Gastroesophageal sphincter (tissue), 4 donors: ENCODE data around the gene NODAL. TPM values are rescaled to one million over a fixed set of nuclear protein-coding genes. Genes with fewer than 3 reads are reported as not detected.

ENCODE experiments used
- ATAC-seq: fragments of 150-250 bp; one replicate; pipeline ENCODE4 v1.9.1; 2016; ENCODE audit warnings: mild to moderate bottlenecking, moderate library complexity
- H3K27ac ChIP-seq, 4 donors: fragments of 200-600 bp; sonication (generic) in 3 of 4; 1 replicate in 3 of 4; 2 replicates in 1 of 4; pipeline ENCODE4 v1.5.1; 2016 to 2019
- H3K27me3 ChIP-seq: fragments of 200-600 bp; sonication (generic); one replicate; pipeline ENCODE4 v1.5.1; 2019
- H3K36me3 ChIP-seq, 2 donors: fragments of 200-600 bp; sonication (generic); one replicate each; pipeline ENCODE4 v1.5.1; 2019; ENCODE audit warnings: control low read depth in 1 of 2
- H3K4me1 ChIP-seq, 3 donors: fragments of 200-600 bp; sonication (generic); 1 replicate in 2 of 3; 2 replicates in 1 of 3; pipeline ENCODE4 v1.5.1; 2016 to 2019; ENCODE audit warnings: control low read depth in 2 of 3
- H3K4me3 ChIP-seq, 2 donors: fragments of 200-600 bp; sonication (generic); one replicate each; pipeline ENCODE4 v1.5.1; 2019; ENCODE audit warnings: mild to moderate bottlenecking in 1 of 2, moderate library complexity in 1 of 2
- H3K9me3 ChIP-seq, 3 donors: fragments of 200-600 bp; sonication (generic); one replicate each; pipeline ENCODE4 v1.5.1; 2017 to 2019; ENCODE audit warnings: control low read depth in 2 of 3
- CTCF ChIP-seq, 4 experiments: fragments of 200-600 bp in 2 of 4; fragments of 450-650 bp in 2 of 4; sonication (generic) in 1 of 4; IDR thresholded peaks; one replicate each; pipeline ENCODE4 v1.5.1; 2017 to 2019; ENCODE audit warnings: antibody characterized with exemption in 4 of 4, mild to moderate bottlenecking in 2 of 4, moderate library complexity in 2 of 4
- EP300 ChIP-seq: sonication (generic); formaldehyde crosslinking; IDR thresholded peaks from one replicate; pipeline ENCODE4 v1.6.1; 2017; ENCODE audit warnings: antibody characterized with exemption, mild to moderate bottlenecking
- POLR2A ChIP-seq, 2 donors: fragments of 450-650 bp; IDR thresholded peaks; one replicate each; pipeline ENCODE4 v1.6.1; 2017; ENCODE audit warnings: antibody characterized with exemption in 2 of 2, mild to moderate bottlenecking in 2 of 2, moderate library complexity in 1 of 2
- POLR2AphosphoS5 ChIP-seq: sonication (generic); formaldehyde crosslinking; IDR thresholded peaks from one replicate; pipeline ENCODE4 v1.6.1; 2017; ENCODE audit warnings: antibody characterized with exemption
- WGBS, 2 donors: methylation state at CpG; one replicate each; pipeline ENCODE4 v1.1.5; 2018; ENCODE audit warnings: low coverage in 1 of 2; 5-methylcytosine and 5-hydroxymethylcytosine counted together
- total RNA-seq, 4 donors: library from RNA; depleted of rRNA; stranded (reverse); fragments of >200 nt; gene quantifications; one replicate each; pipeline ENCODE4 v1.1.0, GENCODE V29; 2016

NODAL gene
- total RNA-seq, 4 donors from 2014 or later = 0.40 TPM; not detected in 3

- H3K36me3 ChIP-seq = peaks cover 4 to 80% of the 10 kb centered on the region in 2 donors
- no peak for ATAC-seq
- 52 to 79% methylated on average over 2 to 3 of the region's 3 CpGs for whole genome bisulfite sequencing, 2 donors
- no peaks in the 10 kb centered on the region for H3K27me3 ChIP-seq
- H3K4me3 ChIP-seq = no peak overlapping the region
- no peaks in the 10 kb centered on the region for H3K9me3 ChIP-seq
- TF ChIP-seq POLR2A (IDR thresholded peaks at IDR 0.05) = no peak
- no peak overlapping the region for H3K27ac ChIP-seq
- H3K4me1 ChIP-seq = peaks cover 4 to 55% (median 22%) of the 10 kb centered on the region in 3 donors
Observed at GRCh38 chr10:70426823-70427222, 14.7 kb downstream of the NODAL start.

- Histone ChIP-seq H3K4me1 (peaks cover 2 to 48% (median 5%) of the 10 kb centered on the region in 3 donors), H3K27ac (no peak overlapping the region), H3K4me3 (no peak overlapping the region), H3K9me3 (no peaks in the 10 kb centered on the region), H3K27me3 (no peaks in the 10 kb centered on the region), H3K36me3 (peaks cover 12 to 98% of the 10 kb centered on the region in 2 donors)
- 31 to 33% methylated on average over 2 of the region's 3 CpGs for WGBS, 2 donors
- ATAC-seq = no peak
- TF ChIP-seq POLR2AphosphoS5 (no peak), POLR2A (IDR thresholded peaks at IDR 0.05) (no peak), CTCF (IDR thresholded peaks at IDR 0.05) (no peak), EP300 (no peak)
Observed at GRCh38 chr10:70425096-70425495, 16.4 kb downstream of the NODAL start.

DNA sequence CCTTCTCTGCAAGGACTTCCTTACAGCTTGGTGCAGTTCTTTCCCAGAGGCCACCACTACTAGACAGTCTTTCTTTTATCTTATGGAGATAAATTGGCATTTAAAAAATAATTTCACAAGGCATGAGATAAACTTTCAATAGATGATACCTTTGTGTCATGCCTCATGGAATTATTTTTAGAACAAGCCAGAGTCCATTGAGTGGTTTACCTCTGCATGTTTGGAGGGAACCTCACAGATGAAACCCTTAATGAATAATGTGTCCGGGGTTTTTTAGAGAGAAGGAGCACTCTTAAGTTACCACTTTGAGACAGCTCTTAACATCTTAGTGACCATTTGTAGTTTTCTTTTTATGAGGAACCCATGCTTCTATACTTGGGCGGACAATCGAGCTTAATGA lies 17.2 kb downstream of the NODAL start:
- Histone ChIP-seq H3K9me3 (no peaks in the 10 kb centered on the region), H3K27ac (no peak overlapping the region), H3K4me3 (no peak overlapping the region), H3K4me1 (peaks cover 0 to 46% (median 0%) of the 10 kb centered on the region in 3 donors), H3K36me3 (peaks cover 12 to 99% of the 10 kb centered on the region in 2 donors), H3K27me3 (no peaks in the 10 kb centered on the region)
- TF ChIP-seq CTCF (IDR thresholded peaks at IDR 0.05) (no peak), EP300 (no peak), POLR2AphosphoS5 (no peak), POLR2A (IDR thresholded peaks at IDR 0.05) (no peak)
- 84 to 96% methylated on average over 2 to 3 of the region's 3 CpGs for WGBS, 2 donors
- ATAC-seq = no peak

DNA sequence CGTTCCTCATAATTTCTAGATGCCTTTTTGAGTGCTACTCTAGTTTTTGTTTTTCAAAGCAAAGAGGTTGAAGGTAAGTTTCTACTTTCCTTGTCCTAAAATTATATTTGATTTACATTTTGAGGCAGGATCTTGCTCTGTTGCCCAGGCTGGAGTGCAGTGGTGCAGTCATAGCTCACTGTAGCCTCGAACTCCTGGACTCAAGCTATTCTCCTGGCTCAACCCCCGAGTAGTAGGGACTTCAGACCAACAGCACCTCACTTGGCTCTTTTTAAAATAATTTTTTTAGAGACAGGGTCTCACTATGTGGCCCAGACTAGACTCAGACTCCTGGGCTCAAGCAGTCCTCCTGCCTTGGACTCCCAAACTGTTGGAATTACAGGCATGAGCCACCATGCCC lies 22.8 kb downstream of the NODAL start:
- Histone ChIP-seq H3K27me3 (no peaks in the 10 kb centered on the region), H3K4me1 (peaks cover 0 to 38% (median 7%) of the 10 kb centered on the region in 3 donors), H3K36me3 (peaks cover 12 to 47% of the 10 kb centered on the region in 2 donors), H3K9me3 (no peaks in the 10 kb centered on the region), H3K27ac (peak overlapping the region in 1 of 4 donors; percentile 34), H3K4me3 (no peak overlapping the region)
- TF ChIP-seq EP300 (no peak), POLR2AphosphoS5 (no peak), POLR2A (IDR thresholded peaks at IDR 0.05) (no peak), CTCF (IDR thresholded peaks at IDR 0.05) (no peak)
- no peak for ATAC-seq
- WGBS, 2 donors = 85 to 88% methylated on average over 3 of the region's 3 CpGs

DNA sequence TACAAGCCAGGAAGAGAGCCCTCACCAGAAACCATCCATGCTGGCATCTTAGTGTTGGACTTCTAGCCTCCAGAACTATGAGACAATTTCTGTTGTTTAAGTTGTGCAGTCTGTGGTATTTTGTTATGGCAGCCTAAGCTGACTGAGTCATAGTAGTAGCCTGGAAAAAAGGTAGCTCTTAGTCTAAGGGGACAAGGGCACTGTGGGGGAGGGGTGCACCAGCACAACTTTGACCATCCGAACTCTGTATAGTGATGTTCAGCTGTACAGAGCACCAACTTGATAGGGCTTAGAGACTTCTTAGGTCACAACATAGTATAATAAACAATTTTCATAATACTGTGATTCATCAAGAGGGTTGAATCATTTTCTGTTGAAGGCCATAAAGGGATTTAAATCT lies 23.3 kb downstream of the NODAL start:
- H3K27me3 ChIP-seq = no peaks in the 10 kb centered on the region
- TF ChIP-seq CTCF (IDR thresholded peaks at IDR 0.05) (no peak), EP300 (no peak), POLR2AphosphoS5 (peak; percentile 12), POLR2A (IDR thresholded peaks at IDR 0.05) (no peak)
- H3K4me3 ChIP-seq = no peak overlapping the region
- peaks cover 9 to 42% of the 10 kb centered on the region in 2 donors for H3K36me3 ChIP-seq
- WGBS, 2 donors = 33 to 43% methylated on average over 1 of the region's 1 CpG
- peak; percentile 50 for ATAC-seq
- no peaks in the 10 kb centered on the region for H3K9me3 ChIP-seq
- H3K4me1 ChIP-seq = peaks cover 0 to 40% (median 7%) of the 10 kb centered on the region in 3 donors
- peak overlapping the region in 2 of 4 donors; percentile 25 to 34 for H3K27ac ChIP-seq
